OCI-LY1 (cell line): ENCODE data around the gene GPR160.

Experiments used
- H2AFZ ChIP-seq: fragments of 200-600 bp; sonication (generic), shearing (Covaris generic); 2 replicates; pipeline ENCODE4 v1.6.0; 2014; ENCODE audit warnings: antibody characterized with exemption, mild to moderate bottlenecking, low read length
- H3F3A ChIP-seq: fragments of 200-600 bp; sonication (generic), shearing (Covaris generic); 2 replicates; pipeline ENCODE4 v1.6.0; 2014; ENCODE audit warnings: mild to moderate bottlenecking, antibody characterized with exemption, low read length, moderate library complexity; ENCODE audit not compliant: insufficient read depth
- H3K27ac ChIP-seq: fragments of 200-600 bp; sonication (generic); 2 replicates; pipeline ENCODE4 v1.5.1; 2014; ENCODE audit warnings: low read length, mixed run types, mild to moderate bottlenecking, low read depth; ENCODE audit not compliant: poor library complexity, severe bottlenecking
- H3K27me3 ChIP-seq: fragments of 200-600 bp; sonication (generic); 2 replicates; pipeline ENCODE4 v1.6.0; 2014; ENCODE audit warnings: antibody characterized with exemption, mild to moderate bottlenecking, low read length, moderate library complexity; ENCODE audit not compliant: insufficient read depth
- H3K36me3 ChIP-seq: fragments of 200-600 bp; sonication (generic); 2 replicates; pipeline ENCODE4 v1.6.1; 2014; ENCODE audit warnings: mild to moderate bottlenecking, antibody characterized with exemption, low read length, moderate library complexity, mixed read lengths; ENCODE audit not compliant: insufficient read depth
- H3K4me1 ChIP-seq: fragments of 200-600 bp; sonication (generic); 2 replicates; pipeline ENCODE4 v1.5.1; 2014; ENCODE audit warnings: mild to moderate bottlenecking, low read length, moderate library complexity; ENCODE audit not compliant: insufficient read depth, severe bottlenecking
- H3K4me2 ChIP-seq: fragments of 200-600 bp; sonication (generic), shearing (Covaris generic); 2 replicates; pipeline ENCODE4 v1.6.1; 2014; ENCODE audit warnings: low read length
- H3K4me3 ChIP-seq: fragments of 200-600 bp; sonication (generic); 2 replicates; pipeline ENCODE4 v1.5.1; 2014; ENCODE audit warnings: low read length, low read depth, mild to moderate bottlenecking, mixed read lengths; ENCODE audit not compliant: poor library complexity, severe bottlenecking
- H3K79me2 ChIP-seq: fragments of 200-600 bp; shearing (Covaris generic); 2 replicates; pipeline ENCODE4 v1.6.1; 2016; ENCODE audit warnings: mixed run types, low read length, mixed read lengths; ENCODE audit not compliant: insufficient read depth
- H3K9ac ChIP-seq: fragments of 200-600 bp; sonication (generic), shearing (Covaris generic); 2 replicates; pipeline ENCODE4 v1.6.1; 2014; ENCODE audit warnings: mild to moderate bottlenecking, low read length, mixed read lengths
- H3K9me2 ChIP-seq: fragments of 200-600 bp; sonication (generic), shearing (Covaris generic); 2 replicates; pipeline ENCODE4 v1.6.1; 2014; ENCODE audit warnings: low read depth, mild to moderate bottlenecking, low read length, mixed read lengths
- H3K9me3 ChIP-seq: fragments of 200-600 bp; shearing (Covaris generic); 2 replicates; pipeline ENCODE4 v1.6.1; 2014; ENCODE audit warnings: low read length, mixed read lengths
- H4K20me1 ChIP-seq: fragments of 200-600 bp; sonication (generic), shearing (Covaris generic); 2 replicates; pipeline ENCODE4 v1.6.0; 2016; ENCODE audit warnings: mild to moderate bottlenecking, low read length; ENCODE audit not compliant: insufficient read depth
- EZH2 ChIP-seq: fragments of 200-600 bp; sonication (generic), shearing (Covaris generic); IDR thresholded peaks from 2 replicates; pipeline ENCODE4 v1.8.0; 2017; ENCODE audit warnings: borderline replicate concordance, mixed run types, mild to moderate bottlenecking, antibody characterized with exemption, low read length, moderate library complexity, mixed read lengths
- TF ChIP-seq, protein P1 (sequence below): fragments of 200-600 bp; sonication (generic), shearing (Covaris generic); IDR thresholded peaks from 2 replicates; pipeline ENCODE4 v1.5.1; 2017; ENCODE audit warnings: mild to moderate bottlenecking, antibody characterized with exemption, low read length, moderate library complexity, mixed read lengths

The GPR160 gene

GRCh38 chr3:170062769-170063168, 25.0 kb downstream of the GPR160 start:
- Histone ChIP-seq H3K36me3 (peaks cover 3% of the 10 kb centered on the region; the same call in 1 of the 2 replicates), H3K4me2 (peak overlapping the region; percentile 34; the same call in 1 of the 2 replicates), H3K9me3 (no peaks in the 10 kb centered on the region), H4K20me1 (no peaks in the 10 kb centered on the region), H3K9ac (no peak overlapping the region), H3K4me1 (peaks cover 28% of the 10 kb centered on the region), H3K4me3 (peak overlapping the region; percentile 9), H3K27ac (no peak overlapping the region), H3K27me3 (no peaks in the 10 kb centered on the region), H3K79me2 (no peaks in the 10 kb centered on the region), H2AFZ (no peak overlapping the region), H3F3A (no peaks in the 10 kb centered on the region), H3K9me2 (no peaks in the 10 kb centered on the region)
- TF ChIP-seq, protein P1, sequence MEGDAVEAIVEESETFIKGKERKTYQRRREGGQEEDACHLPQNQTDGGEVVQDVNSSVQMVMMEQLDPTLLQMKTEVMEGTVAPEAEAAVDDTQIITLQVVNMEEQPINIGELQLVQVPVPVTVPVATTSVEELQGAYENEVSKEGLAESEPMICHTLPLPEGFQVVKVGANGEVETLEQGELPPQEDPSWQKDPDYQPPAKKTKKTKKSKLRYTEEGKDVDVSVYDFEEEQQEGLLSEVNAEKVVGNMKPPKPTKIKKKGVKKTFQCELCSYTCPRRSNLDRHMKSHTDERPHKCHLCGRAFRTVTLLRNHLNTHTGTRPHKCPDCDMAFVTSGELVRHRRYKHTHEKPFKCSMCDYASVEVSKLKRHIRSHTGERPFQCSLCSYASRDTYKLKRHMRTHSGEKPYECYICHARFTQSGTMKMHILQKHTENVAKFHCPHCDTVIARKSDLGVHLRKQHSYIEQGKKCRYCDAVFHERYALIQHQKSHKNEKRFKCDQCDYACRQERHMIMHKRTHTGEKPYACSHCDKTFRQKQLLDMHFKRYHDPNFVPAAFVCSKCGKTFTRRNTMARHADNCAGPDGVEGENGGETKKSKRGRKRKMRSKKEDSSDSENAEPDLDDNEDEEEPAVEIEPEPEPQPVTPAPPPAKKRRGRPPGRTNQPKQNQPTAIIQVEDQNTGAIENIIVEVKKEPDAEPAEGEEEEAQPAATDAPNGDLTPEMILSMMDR = peak; percentile 87
- no peak for TF ChIP-seq EZH2

DNA sequence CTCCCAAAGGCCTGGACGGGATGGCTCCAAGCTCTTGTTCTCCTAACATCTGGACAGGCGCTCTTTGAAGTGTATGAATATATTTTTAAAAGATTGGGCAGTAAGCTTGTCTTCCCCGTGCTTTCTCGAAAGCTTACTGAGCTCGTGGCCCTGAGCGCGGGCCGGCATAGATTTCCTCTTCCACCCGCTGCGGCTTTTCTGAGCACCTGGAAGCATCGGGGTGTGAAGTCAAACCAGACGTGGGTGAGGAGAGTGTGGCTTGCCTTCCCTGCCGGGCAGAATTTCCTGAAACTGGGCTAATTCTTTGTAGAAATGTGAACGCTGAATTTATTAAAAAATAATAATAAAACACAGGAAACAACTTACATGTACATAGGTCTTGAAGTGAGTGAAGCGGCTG, 25.9 kb downstream of the GPR160 start:
- TF ChIP-seq, protein P1 = no peak
- no peak for TF ChIP-seq EZH2
- H3K36me3 ChIP-seq = peaks cover 3% of the 10 kb centered on the region; the same call in 1 of the 2 replicates
- H3K4me3 ChIP-seq = peak overlapping the region; percentile 20
- H3K9me3 ChIP-seq = no peaks in the 10 kb centered on the region
- no peaks in the 10 kb centered on the region for H4K20me1 ChIP-seq
- no peaks in the 10 kb centered on the region for H3K27me3 ChIP-seq
- H3K27ac ChIP-seq = no peak overlapping the region
- H3K9ac ChIP-seq = no peak overlapping the region
- H2AFZ ChIP-seq = no peak overlapping the region
- no peaks in the 10 kb centered on the region for H3K79me2 ChIP-seq
- peaks cover 21% of the 10 kb centered on the region for H3K4me1 ChIP-seq
- no peaks in the 10 kb centered on the region for H3K9me2 ChIP-seq
- H3F3A ChIP-seq = no peaks in the 10 kb centered on the region
- H3K4me2 ChIP-seq = peak overlapping the region; percentile 59

DNA sequence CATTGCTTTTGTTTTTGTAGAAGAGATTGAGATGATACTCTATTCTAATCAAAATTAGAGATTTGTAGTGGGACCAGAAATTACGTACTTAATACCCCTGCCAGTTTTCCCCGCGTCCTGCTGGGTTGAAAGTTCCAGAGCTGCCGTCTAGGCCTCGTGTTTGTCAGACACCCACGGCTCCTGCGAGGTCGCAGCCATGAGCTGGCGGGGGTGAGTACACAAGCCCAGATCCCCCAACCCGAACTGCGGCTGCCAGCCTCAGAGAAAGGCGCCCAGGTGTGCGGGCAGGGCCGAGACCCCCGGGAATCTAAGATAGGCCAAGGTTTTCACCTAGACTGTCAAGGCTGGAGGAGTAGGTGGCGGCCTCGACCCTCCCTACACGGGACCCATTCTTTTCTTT, 26.3 kb downstream of the GPR160 start:
- H3K27me3 ChIP-seq = no peaks in the 10 kb centered on the region
- H3K9me2 ChIP-seq = no peaks in the 10 kb centered on the region
- TF ChIP-seq EZH2 = no peak
- TF ChIP-seq, protein P1 = no peak
- H3K9me3 ChIP-seq = no peaks in the 10 kb centered on the region
- no peaks in the 10 kb centered on the region for H3F3A ChIP-seq
- no peak overlapping the region for H3K9ac ChIP-seq
- H3K4me1 ChIP-seq = peaks cover 21% of the 10 kb centered on the region
- no peak overlapping the region for H3K4me3 ChIP-seq
- no peak overlapping the region for H3K27ac ChIP-seq
- H4K20me1 ChIP-seq = no peaks in the 10 kb centered on the region
- H3K36me3 ChIP-seq = peaks cover 3% of the 10 kb centered on the region; the same call in 1 of the 2 replicates
- no peak overlapping the region for H2AFZ ChIP-seq
- peak overlapping the region; percentile 59 for H3K4me2 ChIP-seq
- H3K79me2 ChIP-seq = no peaks in the 10 kb centered on the region
